Stimulated activated CD8-positive, alpha-beta memory T cell treated with anti-CD3 and anti-CD28 coated beads, Interleukin-4, amount 100 ng/mL, for 48 hours (primary cell): ENCODE data around the gene THRB.

ENCODE experiments used
- DNase-seq: peaks from one replicate; pipeline ENCODE4 v3.0.0-alpha.2; 2020

The THRB gene

DNA sequence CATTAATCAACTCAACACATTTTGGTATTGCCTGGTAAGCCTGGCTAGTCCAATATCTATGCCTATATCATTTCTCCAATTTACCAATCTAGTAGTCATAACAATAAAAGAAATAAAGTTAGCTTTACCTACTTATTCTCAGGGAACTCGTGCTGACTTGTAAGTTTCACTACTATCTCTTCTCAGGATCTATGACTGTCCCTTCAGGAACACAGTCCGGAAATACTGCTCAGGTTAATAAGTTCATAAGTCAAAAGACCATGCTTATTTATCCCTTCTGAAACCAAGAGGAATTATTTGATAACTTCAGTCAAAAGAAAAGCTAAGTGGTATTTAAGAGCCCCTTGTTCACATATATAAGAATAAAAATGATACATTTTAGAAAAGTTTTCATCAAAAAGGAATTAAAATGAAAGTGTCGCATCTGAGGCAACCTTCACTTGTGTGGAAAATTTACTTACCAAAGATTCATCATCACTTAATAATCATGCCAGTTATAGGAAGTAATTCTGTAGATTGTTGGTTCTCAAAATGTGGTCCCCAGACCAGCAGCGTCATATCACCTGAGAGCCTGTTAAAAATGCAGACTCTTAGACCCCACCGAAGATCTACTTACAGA, 15.5 kb upstream of the THRB start:
- DNase-seq: no peak

- no peak for DNase-seq
Measured at GRCh38 chr3:24508423-24508839, 13.8 kb upstream of the THRB start.

DNA sequence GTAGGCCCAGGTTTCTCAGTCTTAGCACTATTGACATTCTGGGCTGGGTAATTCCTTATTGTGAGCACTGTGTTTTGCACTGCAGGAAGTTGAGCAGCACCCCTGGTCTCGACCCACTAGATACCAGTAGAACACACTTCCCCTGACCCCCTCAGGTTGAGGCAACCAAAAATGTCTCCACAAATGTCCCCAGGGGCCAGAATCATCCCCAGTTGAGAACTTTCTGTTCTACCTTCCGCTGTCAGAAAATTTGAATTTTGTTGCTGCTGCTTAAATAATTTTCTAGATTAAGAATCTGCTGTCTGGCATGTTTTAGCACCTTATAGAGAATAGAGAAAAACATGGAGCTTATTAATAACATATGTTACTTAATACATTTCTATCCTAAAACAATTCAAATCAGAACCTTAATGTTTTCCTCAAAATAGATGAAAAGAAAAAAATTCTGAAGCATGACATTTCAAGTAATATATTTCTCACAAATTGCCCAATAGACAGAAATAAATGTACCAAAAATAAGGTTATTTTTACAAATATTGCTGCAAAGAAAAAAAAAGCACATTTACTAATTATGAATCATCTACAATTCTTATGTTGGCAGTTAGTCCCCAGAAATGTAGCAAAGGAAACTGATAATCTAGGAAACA, 13.2 kb upstream of the THRB start:
- no peak for DNase-seq

GRCh38 chr3:24506966-24507775, 12.5 kb upstream of the THRB start:
- DNase-seq: no peak

DNA sequence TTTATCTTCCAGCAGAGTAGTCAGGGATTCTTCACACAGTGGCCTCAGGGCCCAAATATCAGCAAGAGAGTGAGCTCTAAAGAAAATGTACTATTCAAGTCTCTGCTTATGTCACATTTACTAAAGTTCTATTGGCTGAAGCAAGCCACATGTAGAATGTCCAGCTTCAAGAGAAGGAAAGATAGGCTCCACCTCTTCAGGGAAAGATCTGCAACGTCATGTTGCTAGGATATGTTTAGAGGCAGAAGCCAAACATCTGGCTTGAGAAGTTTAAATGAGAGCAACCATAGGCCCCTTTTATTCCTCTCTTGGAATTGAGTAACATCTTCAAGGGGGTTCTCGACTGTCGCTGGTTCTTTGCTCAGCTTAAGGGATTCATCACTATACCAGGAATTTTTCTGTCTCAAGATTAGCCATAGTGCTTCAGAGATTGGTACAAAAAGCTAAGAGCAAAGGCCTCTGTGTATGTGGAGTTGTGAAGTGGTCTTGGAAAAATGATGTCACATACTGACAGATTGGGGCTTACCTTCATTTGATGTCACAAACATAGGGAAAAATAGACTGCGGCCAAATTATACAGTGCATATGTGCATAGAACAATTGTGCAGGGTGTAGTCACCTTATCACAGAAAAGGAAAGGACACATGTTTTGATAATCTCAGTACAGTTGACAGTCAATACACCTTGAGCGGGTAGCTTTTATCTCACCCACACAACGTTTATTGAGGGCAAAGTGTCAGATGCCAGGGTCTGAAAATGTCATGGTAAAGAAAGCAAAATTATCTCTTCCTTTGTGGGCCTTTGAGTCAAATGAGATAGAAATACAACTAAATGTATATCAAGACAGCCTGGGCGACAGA, 11.3 kb upstream of the THRB start:
- DNase-seq: no peak

GRCh38 chr3:24504772-24505171, 10.1 kb upstream of the THRB start:
- DNase-seq: no peak

DNA sequence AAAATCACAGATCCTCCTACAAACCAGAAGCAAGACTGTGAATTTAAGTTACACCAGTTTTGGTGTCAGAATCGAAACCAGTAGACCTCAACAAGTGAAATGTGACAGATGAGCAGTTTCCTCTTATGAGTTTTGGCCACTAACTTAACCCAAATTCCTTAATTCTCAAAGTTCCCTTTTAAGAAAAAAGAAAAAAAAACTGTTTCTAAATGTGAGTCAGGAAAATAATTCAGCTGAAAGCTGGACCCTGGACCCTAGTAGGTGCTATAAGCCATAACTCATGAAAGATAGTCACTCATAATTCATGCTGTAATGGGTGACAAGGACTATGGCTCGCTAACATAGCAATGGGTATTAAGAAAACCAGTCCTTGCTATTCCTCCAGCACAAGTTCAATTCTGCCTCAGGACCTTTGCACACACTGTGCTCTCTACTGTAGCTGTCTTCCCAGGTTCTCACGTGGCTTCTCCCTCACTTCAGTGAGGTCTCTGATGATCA, 9.0 kb upstream of the THRB start:
- DNase-seq: no peak

DNA sequence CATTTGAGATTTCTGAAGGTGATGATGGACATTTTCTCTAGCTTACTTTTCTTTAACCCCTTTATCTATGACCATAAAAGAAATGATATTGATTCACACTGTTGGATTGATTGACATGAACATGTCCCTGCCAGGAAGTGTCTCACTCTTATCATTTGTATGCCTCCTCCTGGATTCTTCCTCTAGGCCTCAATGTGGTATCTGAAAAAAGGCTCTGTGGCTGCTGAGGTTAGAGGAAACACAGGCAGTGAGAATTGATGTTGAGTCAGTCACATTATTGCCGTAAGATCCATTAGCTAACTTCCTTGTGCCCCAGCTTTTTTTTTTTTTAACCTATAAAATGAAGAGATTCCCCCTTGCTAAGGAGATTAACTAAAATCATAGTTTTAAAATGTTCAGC, 8.0 kb upstream of the THRB start:
- DNase-seq: no peak

- DNase-seq: no peak
Measured at GRCh38 chr3:24500806-24501205, 6.2 kb upstream of the THRB start.

DNA sequence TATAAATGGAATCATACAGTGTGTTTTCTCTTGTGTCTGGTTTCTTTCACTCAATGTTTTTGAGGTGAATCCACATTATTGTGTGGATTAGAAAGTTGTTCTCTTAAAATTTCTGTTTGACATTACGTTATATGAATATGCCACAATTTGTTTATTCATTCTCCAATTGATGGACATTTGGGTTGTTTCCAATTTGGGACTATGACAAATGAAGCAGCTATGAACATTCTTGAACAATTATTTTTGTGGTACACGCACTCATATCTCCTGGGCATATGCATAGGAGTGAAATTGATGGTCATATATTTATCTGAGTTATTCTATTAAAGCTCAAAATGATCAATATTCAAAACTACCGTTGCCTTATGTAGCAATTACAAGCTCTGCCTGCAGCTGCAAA, 5.3 kb upstream of the THRB start:
- DNase-seq: no peak

DNA sequence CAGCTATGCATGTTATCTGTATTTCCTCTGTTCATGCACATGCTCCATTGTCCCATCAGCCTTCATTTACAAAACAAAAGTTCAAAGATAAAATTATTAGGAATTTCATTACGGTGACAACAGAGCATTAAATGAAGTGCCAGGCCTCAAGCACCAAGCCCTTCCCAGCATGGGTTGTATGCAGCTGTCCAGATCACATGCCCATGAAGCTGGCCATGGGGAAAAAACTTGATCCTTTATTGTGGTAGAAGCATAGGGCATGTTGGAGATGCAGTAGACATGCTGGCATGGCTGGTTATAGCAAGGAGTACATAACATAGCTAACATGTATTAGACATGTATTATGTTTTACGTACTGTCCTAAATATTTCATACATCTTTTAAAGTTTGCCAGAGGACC, 4.1 kb upstream of the THRB start:
- DNase-seq: no peak

GRCh38 chr3:24498391-24498790, 3.7 kb upstream of the THRB start:
- DNase-seq: peak; percentile 34

- DNase-seq: no peak
Measured at GRCh38 chr3:24497942-24498341, 3.3 kb upstream of the THRB start.

DNA sequence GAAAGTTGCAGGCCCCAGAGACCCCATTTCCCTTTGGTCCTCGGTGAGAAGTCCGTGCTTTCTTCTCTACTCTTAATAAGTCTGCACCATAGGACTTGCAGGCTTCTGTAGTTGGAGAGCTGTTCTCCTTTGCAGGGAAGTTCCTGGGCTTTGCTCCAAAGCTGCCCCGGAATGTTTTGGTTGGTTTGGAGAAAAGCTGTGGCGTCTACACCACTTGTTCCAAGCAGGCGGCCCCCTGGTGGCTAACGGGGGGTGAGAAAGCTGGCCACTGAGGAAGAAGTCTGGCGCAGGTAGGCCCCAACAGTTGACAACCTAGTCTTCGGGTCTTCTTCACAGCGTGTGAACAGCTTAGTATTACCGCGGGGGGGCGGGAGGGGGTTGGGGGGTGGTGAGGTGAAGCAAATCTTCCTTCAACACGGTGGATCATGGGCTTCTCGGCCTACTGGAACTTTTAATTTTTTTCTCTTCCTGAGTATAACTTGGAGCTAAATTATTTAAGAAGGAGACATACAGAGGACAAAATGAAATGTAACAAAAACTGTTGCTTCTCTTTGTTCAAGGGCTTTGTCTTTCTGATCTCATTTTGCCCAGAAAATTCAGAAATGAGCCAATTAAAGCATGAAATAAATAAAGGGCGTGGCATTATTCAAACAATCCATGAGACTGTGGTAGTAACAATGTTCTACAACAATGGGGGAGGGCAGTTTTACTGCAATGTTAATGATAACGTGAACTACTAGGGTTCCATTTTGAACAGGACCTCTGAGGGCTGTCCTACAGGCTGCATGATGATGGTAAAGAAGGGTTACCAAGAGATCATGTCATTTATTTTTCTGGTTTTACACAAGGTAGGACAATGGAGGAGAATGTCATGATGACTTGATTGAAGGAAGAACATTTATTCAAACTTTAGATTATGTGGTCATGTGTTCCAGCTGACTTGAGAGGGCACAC, 2.2 kb upstream of the THRB start:
- no peak for DNase-seq

DNA sequence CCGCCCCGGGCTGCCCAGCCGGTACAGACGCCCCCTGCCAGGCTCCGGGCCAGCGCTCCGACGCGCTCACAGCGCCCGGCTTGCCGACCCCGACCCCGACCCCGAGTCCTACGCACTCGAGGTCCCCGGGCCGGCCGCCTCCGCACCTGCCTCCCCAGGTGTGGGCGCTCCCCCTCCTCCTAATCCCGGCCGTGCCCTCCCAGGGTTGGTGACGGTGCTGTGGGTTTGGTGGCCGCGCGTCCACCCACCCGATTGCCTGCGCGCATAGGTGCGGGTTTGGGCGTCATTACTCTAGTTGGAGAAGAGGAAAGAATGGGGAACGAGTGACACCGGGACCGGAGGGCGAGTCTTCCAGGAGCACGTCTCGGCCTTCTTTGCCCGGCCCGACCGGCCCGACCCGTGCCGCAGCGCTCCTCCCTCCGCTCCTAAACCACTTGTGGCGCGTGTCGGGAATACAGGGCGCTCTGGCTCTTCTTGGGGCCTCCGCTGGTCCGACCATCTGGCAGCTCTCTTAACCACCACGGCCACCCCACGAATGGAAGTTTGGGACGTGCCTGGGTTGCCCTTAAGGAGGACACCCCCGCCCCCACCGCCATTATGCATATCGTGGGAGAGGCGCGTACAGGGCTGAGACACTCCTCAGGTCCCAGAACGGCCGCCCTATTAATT, 810 bp upstream of the THRB start:
- no peak for DNase-seq

DNA sequence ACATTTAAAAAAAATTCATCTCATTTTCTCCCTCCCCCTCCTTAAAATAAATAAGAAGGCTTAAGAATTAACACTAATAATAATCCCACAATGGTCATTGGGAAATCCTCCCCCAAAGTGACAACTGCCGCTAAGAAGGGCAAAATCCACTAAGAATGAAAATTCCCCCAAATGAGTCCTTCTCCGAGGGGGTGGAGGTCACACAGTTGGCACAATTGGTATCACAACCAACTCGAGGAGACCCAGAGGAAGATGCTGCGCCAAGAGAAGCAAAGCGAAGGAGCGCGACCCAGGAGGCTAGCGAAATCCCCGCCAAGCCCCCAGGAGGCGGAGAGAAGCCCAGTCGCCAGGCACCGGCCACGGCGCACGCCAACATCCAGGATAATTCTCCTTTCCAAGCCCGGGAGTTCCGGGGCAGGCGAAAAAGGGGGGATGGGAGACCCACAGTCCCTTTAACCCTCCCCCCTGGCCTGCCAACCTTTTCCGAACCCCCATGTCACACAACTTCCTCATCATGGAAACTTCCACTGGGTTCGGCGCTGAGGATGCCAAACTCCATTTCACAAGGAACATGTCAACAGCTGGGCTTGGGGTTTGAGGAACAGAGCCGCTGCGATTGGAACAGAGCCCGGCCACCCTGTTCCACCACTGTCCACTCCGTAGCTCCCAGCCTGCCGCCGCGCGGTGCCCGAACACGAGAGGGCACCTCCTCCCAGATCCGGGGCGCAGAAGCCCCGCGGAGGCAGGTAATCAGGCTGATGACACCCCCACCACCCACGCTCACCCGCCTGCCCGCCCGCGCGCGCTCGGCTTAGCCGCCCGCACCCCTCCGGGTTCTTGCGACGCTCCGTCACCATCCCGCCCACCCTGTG, 668 bp downstream of the THRB start:
- DNase-seq: no peak

- DNase-seq: no peak
Measured at GRCh38 chr3:24492971-24493551, 1.6 kb downstream of the THRB start.

DNA sequence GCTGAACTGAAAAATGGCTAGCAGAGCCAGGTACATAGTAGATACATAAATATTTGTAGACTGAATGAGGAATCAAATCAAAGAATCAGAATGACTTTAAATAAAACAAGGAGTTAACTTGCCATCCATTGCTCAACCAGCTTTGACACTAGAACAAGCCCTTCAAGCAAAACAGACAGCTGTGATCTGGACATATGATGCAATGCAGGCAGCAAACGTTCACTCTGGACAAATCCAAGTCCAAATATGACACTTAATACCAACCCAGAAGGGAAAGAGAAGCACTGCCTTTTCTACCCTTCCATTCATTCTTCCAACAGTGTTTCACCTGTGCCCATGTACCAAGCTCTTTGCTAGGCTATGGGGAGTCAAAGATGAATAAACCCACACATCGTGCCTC, 4.5 kb downstream of the THRB start:
- no peak for DNase-seq

- DNase-seq: no peak
Measured at GRCh38 chr3:24487325-24488262, 7.1 kb downstream of the THRB start.
